RWPE2 (cell line): ENCODE results near the gene PLA2G4D.

Source experiments
- ATAC-seq: fragments of 200-7000 bp; cut with Tn5 transposase; 3 replicates; pipeline ENCODE4 v1.9.1; 2021; ENCODE audit warnings: low read depth
- DNase-seq: peaks from one replicate; pipeline ENCODE4 v3.0.0-alpha.2; 2020; ENCODE audit warnings: low spot score
- H3K27ac ChIP-seq: fragments of 450-650 bp; 2 replicates; pipeline ENCODE4 v1.5.1; 2017; ENCODE audit warnings: mild to moderate bottlenecking; ENCODE audit not compliant: poor library complexity, severe bottlenecking
- H3K27me3 ChIP-seq: fragments of 250-450 bp; sonication (Bioruptor Pico); 2 replicates; pipeline ENCODE4 v1.5.1; 2021; ENCODE audit warnings: mild to moderate bottlenecking, moderate library complexity; ENCODE audit not compliant: insufficient read depth, poor library complexity, severe bottlenecking
- H3K36me3 ChIP-seq: fragments of 250-450 bp; sonication (Bioruptor Pico); 2 replicates; pipeline ENCODE4 v1.5.1; 2020; ENCODE audit warnings: low read depth, mild to moderate bottlenecking, moderate library complexity
- H3K4me1 ChIP-seq: fragments of 250-450 bp; sonication (Bioruptor Pico); 2 replicates; pipeline ENCODE4 v1.5.1; 2021; ENCODE audit warnings: mild to moderate bottlenecking, moderate library complexity; ENCODE audit not compliant: insufficient read depth, poor library complexity, severe bottlenecking
- H3K4me3 ChIP-seq: fragments of 250-450 bp; sonication (Bioruptor Pico); 2 replicates; pipeline ENCODE4 v1.5.1; 2021; ENCODE audit warnings: mild to moderate bottlenecking, moderate library complexity; ENCODE audit not compliant: severe bottlenecking
- H3K9me3 ChIP-seq: fragments of 250-450 bp; sonication (Bioruptor Pico); 2 replicates; pipeline ENCODE4 v1.5.1; 2021; ENCODE audit warnings: mild to moderate bottlenecking, moderate library complexity; ENCODE audit not compliant: severe bottlenecking
- CTCF ChIP-seq: fragments of 450-650 bp; IDR thresholded peaks from one replicate; pipeline ENCODE4 v1.5.1; 2017; ENCODE audit warnings: mild to moderate bottlenecking, moderate library complexity; ENCODE audit not compliant: poor library complexity, severe bottlenecking

The PLA2G4D gene

GRCh38 chr15:42036966-42037365 lies 57.4 kb downstream of the PLA2G4D start:
- Histone ChIP-seq H3K36me3 (no peaks in the 10 kb centered on the region), H3K4me3 (no peak overlapping the region), H3K9me3 (no peaks in the 10 kb centered on the region), H3K27me3 (no peaks in the 10 kb centered on the region), H3K27ac (peak overlapping the region; percentile 84), H3K4me1 (peaks cover 32% of the 10 kb centered on the region)
- DNase-seq (no peak), ATAC-seq (no peak)
- TF ChIP-seq CTCF = peak; percentile 6

- Histone ChIP-seq H3K4me1 (peaks cover 38% of the 10 kb centered on the region), H3K27me3 (no peaks in the 10 kb centered on the region), H3K36me3 (no peaks in the 10 kb centered on the region), H3K27ac (peak overlapping the region; percentile 84), H3K4me3 (no peak overlapping the region), H3K9me3 (no peaks in the 10 kb centered on the region)
- TF ChIP-seq CTCF = no peak
- no peak for ATAC-seq
- no peak for DNase-seq
Measured at GRCh38 chr15:42036112-42036905, 58.1 kb downstream of the PLA2G4D start.

- H3K27me3 ChIP-seq = no peaks in the 10 kb centered on the region
- peak overlapping the region; percentile 84 for H3K27ac ChIP-seq
- no peak for TF ChIP-seq CTCF
- peak; percentile 83 for ATAC-seq
- peaks cover 46% of the 10 kb centered on the region for H3K4me1 ChIP-seq
- H3K9me3 ChIP-seq = no peaks in the 10 kb centered on the region
- DNase-seq = peak; percentile 90
- H3K36me3 ChIP-seq = no peaks in the 10 kb centered on the region
- no peak overlapping the region for H3K4me3 ChIP-seq
Measured at GRCh38 chr15:42035435-42035761, 59.0 kb downstream of the PLA2G4D start.

- no peak for TF ChIP-seq CTCF
- Histone ChIP-seq H3K4me1 (peaks cover 46% of the 10 kb centered on the region), H3K27ac (peak overlapping the region; percentile 84), H3K4me3 (no peak overlapping the region), H3K9me3 (no peaks in the 10 kb centered on the region), H3K27me3 (no peaks in the 10 kb centered on the region), H3K36me3 (no peaks in the 10 kb centered on the region)
- no peak for ATAC-seq
- DNase-seq = no peak
Measured at GRCh38 chr15:42034628-42035434, 59.5 kb downstream of the PLA2G4D start.
